GM23338 (cell line): ENCODE results near the gene KIF15. TPM values are rescaled to one million over a fixed set of nuclear protein-coding genes. Genes with fewer than 3 reads are reported as not detected.
"Not testable (repeated sequence)": the region's sequence is repeated elsewhere in the genome, so short reads cannot be mapped to it uniquely, and the experiment has no call there.

ENCODE experiments used
- ATAC-seq: fragments of 200-7000 bp; cut with Tn5 transposase; 3 replicates; pipeline ENCODE4 v1.9.1; 2020
- DNase-seq: peaks from one replicate; pipeline ENCODE4 v3.0.0-alpha.2; 2015; ENCODE audit warnings: low spot score
- H2AFZ ChIP-seq: fragments of 200-600 bp; sonication (generic); 2 replicates; pipeline ENCODE4 v1.8.0; 2016; ENCODE audit warnings: antibody characterized with exemption, mild to moderate bottlenecking, moderate library complexity
- H3F3A ChIP-seq: fragments of 200-600 bp; sonication (generic); replicated peaks from 2 replicates; pipeline ENCODE4 v1.8.0; 2017; ENCODE audit warnings: antibody characterized with exemption, mixed run types, low read depth
- H3K27ac ChIP-seq: fragments of 200-600 bp; sonication (generic); 2 replicates; pipeline ENCODE4 v1.6.1; 2016; ENCODE audit warnings: low read depth
- H3K27me3 ChIP-seq: fragments of 200-600 bp; sonication (generic); 2 replicates; pipeline ENCODE4 v1.8.0; 2016; ENCODE audit warnings: mild to moderate bottlenecking, mixed run types, moderate library complexity; ENCODE audit not compliant: insufficient read depth
- H3K36me3 ChIP-seq: fragments of 200-600 bp; sonication (generic); 2 replicates; pipeline ENCODE4 v1.8.0; 2016; ENCODE audit warnings: mild to moderate bottlenecking; ENCODE audit not compliant: insufficient read depth
- H3K4me1 ChIP-seq: fragments of 200-600 bp; sonication (generic); 2 replicates; pipeline ENCODE4 v1.8.0; 2016; ENCODE audit warnings: mild to moderate bottlenecking, moderate library complexity; ENCODE audit not compliant: insufficient read depth
- H3K4me2 ChIP-seq: fragments of 200-600 bp; sonication (generic); 2 replicates; pipeline ENCODE4 v1.7.1; 2017; ENCODE audit warnings: mixed run types
- H3K4me3 ChIP-seq: fragments of 200-600 bp; sonication (generic); 2 replicates; pipeline ENCODE4 v1.6.1; 2016; ENCODE audit warnings: mixed run types
- H3K79me2 ChIP-seq: fragments of 200-600 bp; sonication (generic); replicated peaks from 2 replicates; pipeline ENCODE4 v1.8.0; 2017; ENCODE audit warnings: mild to moderate bottlenecking; ENCODE audit not compliant: insufficient read depth
- H3K9me2 ChIP-seq: fragments of 200-600 bp; sonication (generic); 2 replicates; pipeline ENCODE4 v1.8.0; 2017; ENCODE audit not compliant: insufficient read depth
- H4K20me1 ChIP-seq: fragments of 200-600 bp; sonication (generic); replicated peaks from 2 replicates; pipeline ENCODE4 v1.8.0; 2017; ENCODE audit warnings: mild to moderate bottlenecking; ENCODE audit not compliant: insufficient read depth
- H3K27ac Mint-ChIP-seq: 2 replicates; pipeline ENCODE4 v1.8.0; 2020; ENCODE audit warnings: inconsistent platforms, mild to moderate bottlenecking, moderate library complexity, mixed read lengths
- H3K27me3 Mint-ChIP-seq: 3 replicates; pipeline ENCODE4 v1.8.0; 2022; ENCODE audit warnings: low read depth, mild to moderate bottlenecking, moderate library complexity, mixed read lengths, inconsistent platforms; ENCODE audit not compliant: insufficient read depth, poor library complexity
- H3K36me3 Mint-ChIP-seq: 3 replicates; pipeline ENCODE4 v1.8.0; 2021; ENCODE audit warnings: low read depth, mild to moderate bottlenecking, inconsistent platforms, moderate library complexity, mixed read lengths
- H3K4me1 Mint-ChIP-seq: 3 replicates; pipeline ENCODE4 v1.8.0; 2020; ENCODE audit warnings: mild to moderate bottlenecking, inconsistent platforms, mixed read lengths
- H3K4me3 Mint-ChIP-seq: 3 replicates; pipeline ENCODE4 v1.8.0; 2021; ENCODE audit warnings: moderate library complexity, mild to moderate bottlenecking, inconsistent platforms, mixed read lengths
- H3K9me3 Mint-ChIP-seq: 3 replicates; pipeline ENCODE4 v1.8.0; 2020; ENCODE audit warnings: moderate library complexity, mild to moderate bottlenecking, inconsistent platforms, mixed read lengths
- POLR2AphosphoS5 ChIP-seq: IDR thresholded peaks from 2 replicates; pipeline ENCODE4 v1.6.1; 2016; ENCODE audit warnings: antibody characterized with exemption, low read depth
- ZNF114 ChIP-seq: fragments of 250-450 bp; sonication (Bioruptor Pico); IDR thresholded peaks from 2 replicates; pipeline ENCODE4 v1.5.0; 2020; ENCODE audit warnings: mild to moderate bottlenecking, moderate library complexity
- ZNF331 ChIP-seq: fragments of 250-450 bp; sonication (Bioruptor Pico); IDR thresholded peaks from 2 replicates; pipeline ENCODE4 v1.5.0; 2020; ENCODE audit warnings: low read depth, mild to moderate bottlenecking, moderate library complexity
- polyA plus RNA-seq: library from polyadenylated mRNA; unstranded; fragments of >200 nt; fragmentation: Nextera tagmentation; extraction: Ambion mirVana; gene quantifications from 2 replicates; pipeline ENCODE4 v1.2.1, GENCODE V29; 2016
- total RNA-seq: library from RNA; depleted of rRNA; stranded (reverse); fragments of >200 nt; shearing (Covaris generic); gene quantifications from 2 replicates; pipeline ENCODE4 v1.2.3, GENCODE V29; 2014
- TF ChIP-seq, protein P1 (sequence below): IDR thresholded peaks from one replicate; pipeline ENCODE4 v1.6.1; 2018; ENCODE audit warnings: antibody characterized with exemption; ENCODE audit not compliant: unreplicated experiment
- TF ChIP-seq, protein P2 (sequence below): fragments of 250-450 bp; sonication (Bioruptor Pico); IDR thresholded peaks from 2 replicates; pipeline ENCODE4 v1.5.0; 2020; ENCODE audit warnings: mild to moderate bottlenecking, moderate library complexity

Gene KIF15
- total and polyA plus RNA-seq, 2 experiments from 2014 or later = 21.2 to 25.8 TPM

DNA sequence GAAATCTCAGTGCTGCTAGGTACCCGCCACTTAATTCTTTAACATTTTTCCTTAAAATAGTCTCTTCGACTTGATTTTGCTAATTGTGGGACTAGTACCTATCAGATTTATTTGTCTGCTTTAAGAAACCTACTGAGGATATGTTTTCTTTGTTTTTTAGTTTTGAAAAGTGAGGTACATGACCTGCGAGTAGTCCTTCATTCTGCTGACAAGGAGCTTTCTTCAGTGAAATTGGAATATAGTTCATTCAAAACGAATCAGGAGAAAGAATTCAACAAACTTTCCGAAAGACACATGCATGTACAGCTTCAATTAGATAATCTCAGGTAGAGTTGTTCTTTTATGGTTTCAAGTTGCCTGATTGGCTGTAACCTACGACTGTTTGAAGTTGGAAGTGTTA lies 53.2 kb downstream of the KIF15 start (continued):
- TF ChIP-seq, protein P1, sequence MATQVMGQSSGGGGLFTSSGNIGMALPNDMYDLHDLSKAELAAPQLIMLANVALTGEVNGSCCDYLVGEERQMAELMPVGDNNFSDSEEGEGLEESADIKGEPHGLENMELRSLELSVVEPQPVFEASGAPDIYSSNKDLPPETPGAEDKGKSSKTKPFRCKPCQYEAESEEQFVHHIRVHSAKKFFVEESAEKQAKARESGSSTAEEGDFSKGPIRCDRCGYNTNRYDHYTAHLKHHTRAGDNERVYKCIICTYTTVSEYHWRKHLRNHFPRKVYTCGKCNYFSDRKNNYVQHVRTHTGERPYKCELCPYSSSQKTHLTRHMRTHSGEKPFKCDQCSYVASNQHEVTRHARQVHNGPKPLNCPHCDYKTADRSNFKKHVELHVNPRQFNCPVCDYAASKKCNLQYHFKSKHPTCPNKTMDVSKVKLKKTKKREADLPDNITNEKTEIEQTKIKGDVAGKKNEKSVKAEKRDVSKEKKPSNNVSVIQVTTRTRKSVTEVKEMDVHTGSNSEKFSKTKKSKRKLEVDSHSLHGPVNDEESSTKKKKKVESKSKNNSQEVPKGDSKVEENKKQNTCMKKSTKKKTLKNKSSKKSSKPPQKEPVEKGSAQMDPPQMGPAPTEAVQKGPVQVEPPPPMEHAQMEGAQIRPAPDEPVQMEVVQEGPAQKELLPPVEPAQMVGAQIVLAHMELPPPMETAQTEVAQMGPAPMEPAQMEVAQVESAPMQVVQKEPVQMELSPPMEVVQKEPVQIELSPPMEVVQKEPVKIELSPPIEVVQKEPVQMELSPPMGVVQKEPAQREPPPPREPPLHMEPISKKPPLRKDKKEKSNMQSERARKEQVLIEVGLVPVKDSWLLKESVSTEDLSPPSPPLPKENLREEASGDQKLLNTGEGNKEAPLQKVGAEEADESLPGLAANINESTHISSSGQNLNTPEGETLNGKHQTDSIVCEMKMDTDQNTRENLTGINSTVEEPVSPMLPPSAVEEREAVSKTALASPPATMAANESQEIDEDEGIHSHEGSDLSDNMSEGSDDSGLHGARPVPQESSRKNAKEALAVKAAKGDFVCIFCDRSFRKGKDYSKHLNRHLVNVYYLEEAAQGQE = no peak
- TF ChIP-seq ZNF114 (no peak), POLR2AphosphoS5 (no peak), ZNF331 (CRISPR knock-in tag) (no peak)
- TF ChIP-seq, protein P2, sequence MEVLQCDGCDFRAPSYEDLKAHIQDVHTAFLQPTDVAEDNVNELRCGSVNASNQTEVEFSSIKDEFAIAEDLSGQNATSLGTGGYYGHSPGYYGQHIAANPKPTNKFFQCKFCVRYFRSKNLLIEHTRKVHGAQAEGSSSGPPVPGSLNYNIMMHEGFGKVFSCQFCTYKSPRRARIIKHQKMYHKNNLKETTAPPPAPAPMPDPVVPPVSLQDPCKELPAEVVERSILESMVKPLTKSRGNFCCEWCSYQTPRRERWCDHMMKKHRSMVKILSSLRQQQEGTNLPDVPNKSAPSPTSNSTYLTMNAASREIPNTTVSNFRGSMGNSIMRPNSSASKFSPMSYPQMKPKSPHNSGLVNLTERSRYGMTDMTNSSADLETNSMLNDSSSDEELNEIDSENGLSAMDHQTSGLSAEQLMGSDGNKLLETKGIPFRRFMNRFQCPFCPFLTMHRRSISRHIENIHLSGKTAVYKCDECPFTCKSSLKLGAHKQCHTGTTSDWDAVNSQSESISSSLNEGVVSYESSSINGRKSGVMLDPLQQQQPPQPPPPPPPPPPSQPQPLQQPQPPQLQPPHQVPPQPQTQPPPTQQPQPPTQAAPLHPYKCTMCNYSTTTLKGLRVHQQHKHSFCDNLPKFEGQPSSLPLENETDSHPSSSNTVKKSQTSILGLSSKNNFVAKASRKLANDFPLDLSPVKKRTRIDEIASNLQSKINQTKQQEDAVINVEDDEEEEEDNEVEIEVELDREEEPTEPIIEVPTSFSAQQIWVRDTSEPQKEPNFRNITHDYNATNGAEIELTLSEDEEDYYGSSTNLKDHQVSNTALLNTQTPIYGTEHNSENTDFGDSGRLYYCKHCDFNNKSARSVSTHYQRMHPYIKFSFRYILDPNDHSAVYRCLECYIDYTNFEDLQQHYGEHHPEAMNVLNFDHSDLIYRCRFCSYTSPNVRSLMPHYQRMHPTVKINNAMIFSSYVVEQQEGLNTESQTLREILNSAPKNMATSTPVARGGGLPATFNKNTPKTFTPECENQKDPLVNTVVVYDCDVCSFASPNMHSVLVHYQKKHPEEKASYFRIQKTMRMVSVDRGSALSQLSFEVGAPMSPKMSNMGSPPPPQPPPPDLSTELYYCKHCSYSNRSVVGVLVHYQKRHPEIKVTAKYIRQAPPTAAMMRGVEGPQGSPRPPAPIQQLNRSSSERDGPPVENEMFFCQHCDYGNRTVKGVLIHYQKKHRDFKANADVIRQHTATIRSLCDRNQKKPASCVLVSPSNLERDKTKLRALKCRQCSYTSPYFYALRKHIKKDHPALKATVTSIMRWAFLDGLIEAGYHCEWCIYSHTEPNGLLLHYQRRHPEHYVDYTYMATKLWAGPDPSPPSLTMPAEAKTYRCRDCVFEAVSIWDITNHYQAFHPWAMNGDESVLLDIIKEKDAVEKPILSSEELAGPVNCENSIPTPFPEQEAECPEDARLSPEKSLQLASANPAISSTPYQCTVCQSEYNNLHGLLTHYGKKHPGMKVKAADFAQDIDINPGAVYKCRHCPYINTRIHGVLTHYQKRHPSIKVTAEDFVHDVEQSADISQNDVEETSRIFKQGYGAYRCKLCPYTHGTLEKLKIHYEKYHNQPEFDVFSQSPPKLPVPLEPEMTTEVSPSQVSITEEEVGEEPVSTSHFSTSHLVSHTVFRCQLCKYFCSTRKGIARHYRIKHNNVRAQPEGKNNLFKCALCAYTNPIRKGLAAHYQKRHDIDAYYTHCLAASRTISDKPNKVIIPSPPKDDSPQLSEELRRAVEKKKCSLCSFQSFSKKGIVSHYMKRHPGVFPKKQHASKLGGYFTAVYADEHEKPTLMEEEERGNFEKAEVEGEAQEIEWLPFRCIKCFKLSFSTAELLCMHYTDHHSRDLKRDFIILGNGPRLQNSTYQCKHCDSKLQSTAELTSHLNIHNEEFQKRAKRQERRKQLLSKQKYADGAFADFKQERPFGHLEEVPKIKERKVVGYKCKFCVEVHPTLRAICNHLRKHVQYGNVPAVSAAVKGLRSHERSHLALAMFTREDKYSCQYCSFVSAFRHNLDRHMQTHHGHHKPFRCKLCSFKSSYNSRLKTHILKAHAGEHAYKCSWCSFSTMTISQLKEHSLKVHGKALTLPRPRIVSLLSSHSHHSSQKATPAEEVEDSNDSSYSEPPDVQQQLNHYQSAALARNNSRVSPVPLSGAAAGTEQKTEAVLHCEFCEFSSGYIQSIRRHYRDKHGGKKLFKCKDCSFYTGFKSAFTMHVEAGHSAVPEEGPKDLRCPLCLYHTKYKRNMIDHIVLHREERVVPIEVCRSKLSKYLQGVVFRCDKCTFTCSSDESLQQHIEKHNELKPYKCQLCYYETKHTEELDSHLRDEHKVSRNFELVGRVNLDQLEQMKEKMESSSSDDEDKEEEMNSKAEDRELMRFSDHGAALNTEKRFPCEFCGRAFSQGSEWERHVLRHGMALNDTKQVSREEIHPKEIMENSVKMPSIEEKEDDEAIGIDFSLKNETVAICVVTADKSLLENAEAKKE (CRISPR knock-in tag) = no peak

GRCh38 chr3:44816334-44816733 lies 54.7 kb downstream of the KIF15 start:
- ATAC-seq, H3K27ac Mint-ChIP-seq: not testable (repeated sequence)
- H3K36me3 Mint-ChIP-seq = peaks cover 76% of the 10 kb centered on the region

GRCh38 chr3:44821206-44821605 lies 59.6 kb downstream of the KIF15 start:
- not testable (repeated sequence) for H3K4me3 ChIP-seq, H3K4me1 Mint-ChIP-seq, H3K27ac Mint-ChIP-seq, H4K20me1 ChIP-seq, H3K4me2 ChIP-seq, H2AFZ ChIP-seq, H3K9me2 ChIP-seq, H3K27ac ChIP-seq, H3K4me1 ChIP-seq, DNase-seq, H3K27me3 ChIP-seq, H3K27me3 Mint-ChIP-seq, H3F3A ChIP-seq, ATAC-seq, H3K4me3 Mint-ChIP-seq
- H3K36me3 Mint-ChIP-seq = peaks cover 84% of the 10 kb centered on the region
- H3K9me3 Mint-ChIP-seq = peaks cover 56% of the 10 kb centered on the region
- peaks cover 10% of the 10 kb centered on the region for H3K79me2 ChIP-seq
- H3K36me3 ChIP-seq = peaks cover 16% of the 10 kb centered on the region

More at GRCh38 chr3:44816334-44816733, 54.7 kb downstream of the KIF15 start:
- Histone ChIP-seq H3K36me3 (peaks cover 41% of the 10 kb centered on the region), H3K79me2 (peaks cover 10% of the 10 kb centered on the region)
- H3K4me1 Mint-ChIP-seq, H2AFZ ChIP-seq, DNase-seq, H3K4me2 ChIP-seq, H3K4me1 ChIP-seq, H3K4me3 ChIP-seq, H3K27ac ChIP-seq, H3K27me3 Mint-ChIP-seq, H3K9me2 ChIP-seq, H3K27me3 ChIP-seq, H3F3A ChIP-seq, H4K20me1 ChIP-seq, H3K4me3 Mint-ChIP-seq: not testable (repeated sequence)
- peaks cover 33% of the 10 kb centered on the region for H3K9me3 Mint-ChIP-seq
